Cortex of kidney (tissue), 1 donor: Measurements from ENCODE around the gene UGP2.
"Not testable (repeated sequence)": the region's sequence is repeated elsewhere in the genome, so short reads cannot be mapped to it uniquely, and the experiment has no call there.

ENCODE experiments used
- DNase-seq: peaks from one replicate; lab custom pipeline; 2025; lab: John Stamatoyannopoulos, UW

UGP2 gene

DNA sequence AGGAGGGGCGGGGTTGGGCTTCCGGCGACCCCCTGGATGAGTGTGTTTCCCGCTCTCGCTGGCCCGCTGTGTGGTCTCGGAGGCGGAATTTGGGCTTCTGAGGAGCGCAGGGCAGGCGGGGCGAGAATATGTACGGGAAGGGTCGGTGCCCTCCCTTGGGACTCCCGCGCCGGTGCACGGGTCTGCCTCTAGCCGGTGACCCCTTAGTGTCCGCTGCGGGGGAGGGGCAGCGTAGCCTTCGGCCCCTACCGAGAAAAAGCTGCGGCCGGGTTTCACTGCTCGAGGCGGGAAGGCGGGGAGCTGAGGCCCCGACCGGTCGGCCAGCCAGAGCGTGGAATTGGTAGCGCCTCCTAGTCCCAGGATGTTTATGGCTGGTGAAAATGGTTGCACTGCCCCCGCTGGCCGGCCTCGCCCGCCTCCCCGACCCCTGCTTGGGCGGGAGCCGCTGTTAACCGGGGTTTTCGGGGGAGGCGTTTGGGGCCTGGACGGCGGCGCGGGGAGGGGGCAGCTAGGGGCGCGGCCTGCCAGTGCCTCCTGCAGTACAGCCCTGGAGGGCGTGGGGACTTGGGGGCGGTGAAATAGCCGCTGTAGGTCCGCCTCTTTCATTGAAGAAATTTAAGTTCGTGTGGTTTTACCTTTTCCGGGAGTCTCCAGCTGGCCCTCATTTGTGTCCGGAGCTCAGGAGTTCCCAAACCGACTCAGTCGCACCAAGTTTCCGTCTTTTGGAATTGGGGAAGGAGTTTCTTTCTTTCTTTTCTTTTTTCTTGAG lies at the start of gene UGP2:
UGP2 (plus strand) TSS at position 643 of the 769 bp plus-strand sequence. CDS start 290 bp downstream, outside the sequence.
- no peak for DNase-seq

DNA sequence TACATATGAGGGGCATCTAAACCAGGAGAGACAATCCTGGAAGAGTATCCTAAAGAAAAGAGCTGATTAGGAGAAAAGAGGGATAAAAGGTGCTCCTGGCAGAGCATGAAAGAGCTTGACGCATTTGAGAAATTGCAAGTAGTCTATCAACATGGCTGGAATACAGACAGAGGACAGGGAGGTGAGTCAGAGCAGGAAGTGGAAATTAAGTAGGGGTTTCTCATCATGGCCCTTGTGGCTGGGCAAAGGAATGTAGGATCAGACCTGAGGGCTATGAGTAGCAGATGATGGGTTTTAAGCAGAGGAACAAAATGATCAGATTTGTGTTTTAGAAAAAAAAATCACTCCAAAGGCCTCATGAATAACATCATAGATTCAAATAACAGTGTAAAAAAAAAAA lies 49.2 kb upstream of the UGP2 start:
- no peak for DNase-seq

DNA sequence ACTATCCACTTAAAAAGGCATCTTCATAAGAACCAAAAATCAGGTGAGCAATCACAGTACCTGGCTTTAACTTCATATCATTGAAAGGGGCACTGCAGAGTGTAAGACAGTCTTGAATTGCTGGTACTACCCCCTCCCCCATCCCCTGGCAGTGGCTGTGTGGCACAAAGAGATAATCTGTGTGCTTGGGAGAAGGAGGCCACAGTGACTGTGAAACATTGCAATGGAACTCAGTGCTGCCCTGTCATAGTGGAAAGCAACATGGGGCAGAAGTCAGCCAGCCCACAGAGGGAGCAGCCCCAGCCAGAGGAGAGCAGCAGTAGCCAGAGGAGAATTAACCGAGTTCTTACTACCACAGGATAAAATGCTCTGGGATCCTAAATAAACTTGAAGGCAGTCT lies 45.3 kb upstream of the UGP2 start:
- no peak for DNase-seq

DNA sequence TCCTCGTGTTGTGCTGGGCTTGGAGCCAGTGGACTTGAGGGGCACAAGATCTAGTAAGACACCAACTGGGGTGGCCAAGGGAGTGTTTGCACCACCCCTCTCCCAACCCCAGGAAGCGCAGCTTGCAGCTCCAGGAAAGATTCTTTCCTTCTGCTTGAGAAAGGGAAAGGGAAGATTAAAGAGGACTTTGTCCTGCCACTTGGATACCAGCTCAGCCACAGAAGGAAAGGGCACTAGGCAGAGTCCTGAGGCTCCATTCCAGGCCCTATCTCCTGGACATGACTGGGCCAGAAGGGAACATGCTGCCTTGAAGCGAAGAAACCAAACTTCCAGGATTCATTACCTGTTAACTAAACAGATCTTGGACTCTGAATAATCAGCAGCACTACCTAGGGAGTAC lies 44.9 kb upstream of the UGP2 start:
- no peak for DNase-seq

DNA sequence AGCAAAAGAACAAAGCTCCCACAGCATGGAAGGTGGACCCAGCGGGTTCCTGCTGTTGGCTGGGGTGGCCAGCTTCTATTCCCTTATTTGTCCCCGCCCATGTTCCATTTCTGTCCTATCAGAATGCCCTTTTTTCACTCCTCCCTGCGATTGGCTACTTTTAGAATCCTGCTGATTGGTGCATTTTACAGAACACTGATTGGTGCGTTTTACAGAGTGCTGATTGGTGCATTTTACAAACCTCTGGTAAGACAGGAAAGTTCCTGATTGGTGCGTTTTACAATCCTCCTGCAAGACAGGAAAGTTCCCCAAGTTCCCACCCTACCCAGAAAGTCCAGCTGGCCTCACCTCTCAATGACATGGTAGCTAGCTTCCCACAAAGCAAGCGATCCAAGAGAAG lies 40.2 kb upstream of the UGP2 start:
- no peak for DNase-seq

DNA sequence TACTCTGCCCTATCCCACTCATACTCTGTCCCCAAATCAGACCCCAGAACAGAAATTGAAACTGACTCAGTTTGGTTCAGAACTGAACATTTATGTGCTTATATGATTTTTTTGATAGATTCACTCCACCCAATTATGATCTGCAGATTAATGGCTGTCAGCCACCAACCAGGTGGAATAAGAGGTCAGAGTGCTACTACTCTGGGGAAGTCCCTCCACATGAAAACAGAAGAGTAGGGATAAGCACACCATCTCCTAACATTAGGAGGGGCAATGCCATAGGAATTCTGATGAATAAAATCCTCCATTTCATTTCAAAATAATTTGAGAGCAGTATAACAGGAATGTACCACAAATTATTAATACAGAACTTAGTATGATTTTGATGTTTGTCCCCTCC lies 36.3 kb upstream of the UGP2 start:
- DNase-seq = no peak

DNA sequence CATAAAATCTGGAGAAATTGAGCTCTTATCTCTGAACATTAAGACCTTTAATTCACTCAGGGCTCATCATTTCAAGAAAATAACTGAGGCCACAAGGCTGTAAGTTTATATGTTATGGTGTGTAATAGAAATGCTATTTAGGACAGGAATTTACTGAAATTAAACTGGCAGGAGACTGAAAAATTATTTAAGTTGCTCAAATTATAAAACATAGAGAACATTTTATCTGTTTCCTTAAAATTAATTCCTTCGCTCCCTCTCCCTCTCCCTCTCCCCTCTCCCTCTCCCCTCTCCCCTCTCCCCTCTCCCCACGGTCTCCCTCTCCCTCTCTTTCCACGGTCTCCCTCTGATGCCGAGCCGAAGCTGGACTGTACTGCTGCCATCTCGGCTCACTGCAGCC lies 33.7 kb upstream of the UGP2 start:
- DNase-seq = not testable (repeated sequence)

DNA sequence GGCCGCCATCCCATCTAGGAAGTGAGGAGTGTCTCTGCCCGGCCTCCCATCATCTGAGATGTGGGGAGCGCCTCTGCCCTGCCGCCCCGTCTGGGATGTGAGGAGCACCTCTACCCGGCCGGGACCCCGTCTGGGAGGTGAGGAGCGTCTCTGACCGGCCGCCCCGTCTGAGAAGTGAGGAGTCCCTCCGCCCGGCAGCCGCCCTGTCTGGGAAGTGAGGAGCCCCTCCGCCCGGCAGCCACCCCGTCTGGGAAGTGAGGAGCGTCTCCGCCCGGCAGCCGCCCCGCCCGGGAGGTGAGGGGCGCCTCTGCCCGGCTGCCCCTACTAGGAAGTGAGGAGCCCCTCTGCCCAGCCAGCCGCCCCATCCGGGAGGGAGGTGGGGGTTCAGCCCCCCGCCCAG lies 32.8 kb upstream of the UGP2 start:
- DNase-seq = not testable (repeated sequence)

DNA sequence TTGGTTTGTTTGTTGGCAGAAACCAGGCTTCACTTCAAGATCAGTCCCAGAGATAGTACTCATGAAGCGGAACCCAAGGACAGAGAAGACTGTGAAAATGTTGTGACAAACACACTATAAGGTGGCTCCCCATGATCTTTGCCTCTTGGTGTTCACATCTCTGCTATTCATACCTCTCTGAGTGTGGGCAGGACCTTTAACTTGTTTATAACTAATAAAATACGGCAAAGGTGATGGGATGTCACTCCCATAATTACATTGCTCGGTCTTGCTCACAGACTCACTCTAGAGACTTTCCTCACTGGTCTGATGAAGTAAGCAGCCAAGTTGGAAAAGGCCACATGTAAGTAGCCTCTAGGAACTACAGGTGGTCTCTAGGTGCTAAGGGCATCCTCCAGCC lies 30.6 kb upstream of the UGP2 start:
- DNase-seq = no peak

DNA sequence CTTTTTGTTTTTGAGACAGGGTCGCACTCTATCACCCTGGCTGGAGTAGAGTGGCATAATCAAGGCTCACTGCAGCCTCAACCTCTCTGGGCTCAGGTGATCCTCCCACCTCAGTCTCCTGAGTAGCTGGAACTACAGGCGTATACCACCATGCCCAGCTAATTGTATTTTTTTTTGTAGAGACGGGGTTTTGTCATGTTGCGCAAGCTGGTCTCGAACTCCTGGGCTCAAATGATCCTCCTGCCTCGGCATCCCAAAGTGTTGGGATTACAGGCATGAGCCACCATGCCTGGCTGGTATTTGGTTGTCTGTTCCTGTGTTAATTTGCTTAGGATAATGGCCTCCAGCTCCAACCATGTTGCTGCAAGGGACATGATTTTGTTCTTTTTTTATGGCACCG lies 29.8 kb upstream of the UGP2 start:
- not testable (repeated sequence) for DNase-seq

DNA sequence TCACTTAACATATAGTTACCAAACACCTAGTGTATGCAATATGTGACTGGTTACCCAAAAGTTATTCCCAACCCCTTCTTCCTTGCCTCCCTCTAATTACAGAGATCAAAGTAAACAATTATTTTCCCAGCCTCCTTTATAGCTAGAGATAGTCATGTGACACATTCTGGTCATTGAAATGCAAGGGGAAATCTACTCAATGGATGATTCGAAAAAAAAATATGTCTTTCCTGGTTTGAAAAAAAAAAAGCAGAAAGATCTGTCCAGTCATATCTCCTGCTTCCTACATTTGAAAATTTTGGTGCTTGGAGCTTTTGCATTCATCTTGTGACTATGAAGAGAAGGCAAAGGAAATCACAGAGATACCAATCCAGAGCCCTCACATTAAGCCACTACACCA lies 27.6 kb upstream of the UGP2 start:
- DNase-seq = no peak

DNA sequence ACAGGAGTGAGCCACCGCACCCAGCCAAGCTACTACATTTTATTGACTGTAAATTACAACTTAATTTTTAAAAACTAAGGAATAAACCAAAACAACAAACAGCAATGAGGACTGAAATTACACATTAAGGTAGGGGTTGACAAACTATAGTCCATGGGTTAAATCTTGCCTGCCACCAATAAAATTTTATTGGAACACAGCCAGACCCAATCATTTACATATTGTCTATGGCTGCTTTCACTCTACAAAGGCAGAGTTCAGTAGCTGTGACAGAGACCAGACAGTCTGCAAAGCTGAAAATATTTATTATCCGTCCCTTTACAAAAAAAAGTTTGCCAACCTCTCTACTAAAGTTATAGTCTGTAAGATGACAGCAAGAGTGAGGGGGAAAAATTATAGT lies 24.3 kb upstream of the UGP2 start:
- DNase-seq = no peak

DNA sequence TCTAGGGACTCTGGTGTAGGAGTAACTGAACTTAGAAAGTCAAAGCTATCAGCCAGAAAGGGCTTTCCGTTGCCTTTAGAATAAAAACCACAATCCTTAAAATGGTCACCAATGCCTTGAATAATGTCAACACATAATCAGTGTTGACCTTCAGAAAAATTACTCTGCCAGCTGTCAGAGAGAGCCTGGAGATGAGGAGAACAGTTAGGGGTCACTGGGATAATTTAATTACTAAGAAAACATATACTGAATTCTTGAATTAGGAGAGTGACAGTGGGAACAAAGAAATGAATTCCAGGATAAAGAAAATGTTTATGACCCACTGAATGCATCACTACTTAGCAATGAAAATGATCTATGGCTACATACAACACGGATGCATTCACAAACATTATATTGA lies 23.4 kb upstream of the UGP2 start:
- DNase-seq = no peak

DNA sequence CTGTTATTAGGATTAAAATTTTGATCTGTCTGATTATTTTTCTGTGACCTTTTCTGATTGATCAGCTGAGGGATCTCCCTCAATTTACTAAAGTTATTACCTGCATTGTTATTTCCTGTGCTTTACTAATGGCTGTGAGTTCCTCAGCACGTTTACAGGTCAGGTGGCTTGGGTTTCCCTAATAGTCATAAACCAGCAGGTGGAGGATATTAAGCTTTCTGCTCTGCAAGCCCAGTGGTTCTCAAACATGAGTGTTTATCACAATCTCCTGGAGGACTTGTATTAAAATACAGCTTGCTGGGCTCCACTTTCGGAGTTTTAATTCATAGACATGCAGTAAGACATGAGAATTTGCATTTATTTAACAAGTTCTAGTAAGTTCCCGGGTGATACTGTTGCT lies 22.4 kb upstream of the UGP2 start:
- no peak for DNase-seq

DNA sequence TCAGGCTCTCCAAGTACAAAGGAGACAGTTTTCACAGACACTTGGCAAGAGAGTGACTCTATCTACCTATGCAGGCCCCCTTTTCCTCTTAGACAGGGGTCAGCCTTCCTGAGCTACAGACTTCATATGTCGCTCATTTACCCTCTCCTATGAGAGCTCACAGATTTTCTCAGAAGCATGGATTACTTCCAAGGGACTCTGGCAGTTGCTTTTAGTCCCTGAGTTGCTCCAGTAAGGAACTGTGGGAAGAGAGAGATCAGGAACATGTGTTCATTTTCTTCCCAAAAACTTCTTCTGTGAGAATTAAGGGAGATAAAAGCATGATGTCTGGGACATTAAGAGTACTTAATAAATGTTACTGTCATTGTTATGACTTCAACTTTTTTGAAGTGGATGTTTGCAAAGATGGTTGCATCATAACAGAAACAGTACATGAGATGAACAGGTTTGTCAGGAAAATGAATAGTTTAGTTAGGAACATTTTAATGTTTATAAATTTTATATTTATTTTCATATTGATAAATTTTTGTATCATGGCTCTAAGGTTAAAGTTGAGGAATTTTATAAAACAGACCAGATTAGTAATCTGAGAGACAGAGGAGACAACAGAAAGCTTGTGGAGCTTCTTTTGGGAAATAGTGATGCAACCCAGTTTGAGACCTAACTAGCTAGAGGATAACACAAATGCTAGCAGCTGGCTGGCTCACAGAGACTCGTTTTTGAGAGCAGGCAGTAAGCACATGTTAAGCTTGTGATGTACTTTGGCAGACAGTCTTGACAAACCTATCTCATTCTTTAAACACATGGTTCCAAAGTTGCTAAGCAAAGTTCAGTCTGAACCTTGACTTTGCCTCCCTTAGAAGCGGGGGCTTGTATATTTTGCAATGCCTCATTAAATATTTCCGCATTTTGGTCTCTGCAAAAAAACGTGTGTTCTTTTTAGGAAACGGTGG lies 21.7 kb upstream of the UGP2 start:
- DNase-seq = no peak

DNA sequence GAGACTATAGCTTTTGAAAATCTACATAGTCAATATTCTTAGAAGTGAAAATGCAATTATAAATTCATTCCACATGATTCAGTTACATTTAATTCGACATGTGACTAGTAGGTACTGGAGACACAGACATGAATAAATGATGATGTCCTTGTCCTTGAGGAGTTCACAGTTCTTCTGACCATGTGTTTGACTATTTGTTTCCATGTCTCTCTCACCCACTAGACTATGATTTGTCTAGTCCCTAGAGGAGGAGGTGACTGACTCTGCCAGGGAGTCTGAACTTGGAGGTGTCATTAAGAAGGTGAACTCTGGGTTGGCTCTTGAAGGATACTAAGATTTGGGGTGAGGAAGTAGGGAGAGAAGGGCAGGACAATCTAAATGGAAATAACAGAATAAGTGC lies 20.7 kb upstream of the UGP2 start:
- DNase-seq = no peak

DNA sequence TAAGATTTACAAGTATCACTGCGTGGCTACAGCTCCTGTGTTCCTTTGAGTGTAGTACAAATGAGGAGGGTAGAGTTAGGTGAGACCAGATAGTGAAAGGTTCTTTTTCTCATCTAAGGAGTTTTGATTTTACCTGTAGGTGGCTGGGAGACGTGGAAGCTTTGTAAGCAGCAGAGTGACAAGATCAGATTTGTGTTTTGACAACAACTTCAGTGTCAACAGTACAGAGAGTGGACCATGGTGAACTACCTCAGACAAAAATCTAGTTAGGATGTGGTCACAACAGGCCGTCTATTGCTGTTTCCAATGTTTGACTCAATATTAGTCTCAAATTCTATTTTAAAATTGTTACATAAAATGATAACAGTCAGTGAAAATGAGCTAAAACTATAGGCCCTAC lies 20.3 kb upstream of the UGP2 start:
- no peak for DNase-seq

DNA sequence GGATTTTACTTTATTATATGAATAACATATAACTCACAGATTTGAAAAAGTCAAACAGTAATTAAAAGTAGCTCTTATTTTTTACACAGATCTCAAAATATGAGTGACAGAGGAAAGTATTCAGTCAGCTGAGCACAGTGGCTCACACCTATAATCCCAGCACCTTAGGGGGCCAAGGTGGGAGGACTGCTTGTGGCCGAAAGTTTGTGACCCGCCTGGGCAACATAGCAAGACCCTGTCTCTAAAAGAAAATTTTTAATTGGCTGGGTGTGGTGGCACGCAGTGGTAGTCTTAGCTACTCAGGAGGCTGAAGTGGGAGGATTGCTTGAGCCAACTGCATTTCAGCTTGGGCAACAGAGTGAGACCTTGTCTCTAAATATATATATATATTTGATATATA lies 19.2 kb upstream of the UGP2 start:
- no peak for DNase-seq

DNA sequence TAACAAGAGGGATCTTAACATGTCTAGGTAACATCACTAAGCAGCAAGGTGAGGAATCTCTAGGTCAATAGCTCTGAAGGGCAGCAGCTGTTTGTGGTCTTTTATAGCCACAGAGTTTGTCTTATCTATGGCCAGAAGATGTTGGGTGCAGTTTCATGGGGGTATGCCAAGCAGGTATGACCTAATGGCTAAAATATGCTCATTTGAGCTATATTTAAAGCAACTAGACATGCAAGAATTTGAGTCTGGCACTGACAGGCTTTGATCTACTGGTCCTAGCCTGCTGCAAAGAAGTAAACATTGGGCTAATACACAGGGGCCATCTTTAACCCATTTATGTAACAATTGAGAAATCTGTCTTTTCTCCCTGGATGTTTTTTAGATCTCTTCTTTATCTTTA lies 13.9 kb upstream of the UGP2 start:
- no peak for DNase-seq

DNA sequence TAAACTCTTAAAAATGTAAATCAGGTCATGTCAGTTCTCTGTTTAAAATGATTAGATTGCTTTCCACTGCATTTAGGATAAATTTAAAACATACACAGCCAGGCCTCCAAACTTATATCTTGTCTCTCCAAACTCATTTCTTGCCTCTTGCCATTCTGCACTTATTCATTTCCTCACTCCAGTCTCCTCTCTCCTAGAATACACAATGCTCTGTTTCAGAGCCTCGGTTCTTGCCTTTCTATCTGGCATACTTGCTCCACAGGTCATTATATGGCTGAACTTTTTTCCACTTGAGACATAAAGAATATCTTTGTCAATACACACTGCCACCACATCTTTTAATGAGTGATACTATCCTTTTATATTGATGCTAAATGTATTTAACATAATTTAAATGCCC lies 10.5 kb upstream of the UGP2 start:
- DNase-seq = no peak

DNA sequence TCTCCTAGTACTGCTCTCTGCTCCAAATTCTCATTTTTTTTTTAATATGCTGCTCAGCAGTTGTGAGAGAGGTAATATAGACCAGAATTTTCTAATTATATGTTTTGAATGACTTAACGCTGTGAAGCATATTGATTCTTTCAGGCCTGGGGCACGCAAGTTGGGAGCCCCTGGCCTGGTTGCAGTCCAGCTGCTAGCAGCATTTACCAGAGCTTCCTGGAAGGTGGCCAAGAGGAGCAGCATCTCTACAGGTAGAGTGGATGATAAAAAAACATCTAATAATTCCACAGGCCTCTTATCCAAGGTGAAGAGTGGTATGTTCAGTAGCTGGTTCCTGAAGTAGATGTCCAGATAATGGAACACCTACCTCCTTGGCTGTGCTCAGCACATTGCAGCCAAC lies 7.3 kb upstream of the UGP2 start:
- DNase-seq = no peak

DNA sequence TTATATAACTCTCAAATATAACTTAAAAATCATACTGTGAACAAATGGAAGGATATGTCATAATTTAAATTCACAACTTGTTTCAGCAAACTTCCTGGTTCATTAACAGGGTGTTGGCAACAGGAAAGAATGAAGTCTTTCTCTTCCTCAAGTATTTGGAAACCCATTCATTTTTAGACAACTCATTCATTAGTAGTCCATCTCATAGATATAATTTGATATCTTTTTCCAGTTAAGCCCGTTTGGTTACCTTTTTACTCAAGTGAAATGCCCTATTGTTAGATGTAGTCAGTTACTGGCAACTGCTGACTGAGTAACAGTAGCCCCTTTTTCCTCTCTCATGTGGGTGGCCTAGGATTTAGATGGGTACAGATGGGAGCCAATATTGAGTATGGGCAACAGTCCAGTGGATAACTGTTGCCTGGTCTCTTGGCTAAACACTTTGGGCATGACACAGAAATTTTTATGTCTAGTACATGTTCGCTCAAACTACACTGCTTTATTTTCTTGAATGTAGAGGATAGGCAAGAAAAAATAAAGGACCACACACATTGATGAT lies 4.6 kb upstream of the UGP2 start:
- DNase-seq = no peak
